KOPT-K1 (cell line): Measurements from ENCODE around the gene PNPLA5.
"Not testable (repeated sequence)": the region's sequence is repeated elsewhere in the genome, so short reads cannot be mapped to it uniquely, and the experiment has no call there.

Source experiments
- H3K27ac ChIP-seq: fragments of 200-600 bp; sonication (generic); 2 replicates; pipeline ENCODE4 v1.5.1; 2016; ENCODE audit warnings: antibody characterized with exemption, mild to moderate bottlenecking, low read depth, low read length; ENCODE audit not compliant: poor library complexity, severe bottlenecking
- H3K36me3 ChIP-seq: fragments of 200-600 bp; sonication (generic); 2 replicates; pipeline ENCODE4 v1.5.1; 2017; ENCODE audit warnings: antibody characterized with exemption, mild to moderate bottlenecking, low read length, moderate library complexity; ENCODE audit not compliant: insufficient read depth
- H3K9me3 ChIP-seq: fragments of 200-600 bp; sonication (generic); 2 replicates; pipeline ENCODE4 v1.5.1; 2017; ENCODE audit warnings: antibody characterized with exemption, low read length, mild to moderate bottlenecking; ENCODE audit not compliant: insufficient read depth, poor library complexity, severe bottlenecking

PNPLA5 gene

GRCh38 chr22:43917521-43917920, 25.7 kb upstream of the PNPLA5 start:
- Histone ChIP-seq H3K27ac (no peak overlapping the region), H3K36me3 (no peaks in the 10 kb centered on the region), H3K9me3 (no peaks in the 10 kb centered on the region)

- Histone ChIP-seq H3K9me3 (no peaks in the 10 kb centered on the region), H3K27ac (no peak overlapping the region), H3K36me3 (no peaks in the 10 kb centered on the region)
Observed at GRCh38 chr22:43911351-43911750, 19.5 kb upstream of the PNPLA5 start.

DNA sequence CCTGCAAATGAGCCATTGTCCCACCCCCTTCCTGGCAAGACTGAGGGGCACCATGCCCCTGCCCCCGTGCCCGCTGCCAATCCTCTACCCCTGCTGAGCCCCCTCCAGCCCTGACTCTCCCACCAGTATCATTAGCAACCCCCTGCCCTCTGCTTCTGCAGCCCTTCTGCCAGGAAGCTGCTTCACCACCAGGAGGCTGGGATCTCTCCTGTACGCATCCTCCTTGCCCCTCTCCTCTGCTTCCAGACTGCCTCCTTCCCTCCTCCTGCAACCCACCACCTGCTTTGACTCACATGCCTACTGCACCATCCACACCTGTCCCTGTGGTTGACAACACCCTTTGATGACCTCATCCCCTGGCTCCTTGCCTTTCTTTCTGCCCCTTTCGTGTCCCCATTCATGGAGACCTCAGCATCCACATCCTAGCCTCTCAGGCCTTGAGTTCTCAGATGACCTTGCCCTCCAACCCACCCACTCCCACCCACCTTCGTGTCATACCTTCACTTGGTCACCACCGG, 18.4 kb upstream of the PNPLA5 start:
- Histone ChIP-seq H3K9me3 (no peaks in the 10 kb centered on the region), H3K36me3 (no peaks in the 10 kb centered on the region), H3K27ac (no peak overlapping the region)

- no peak overlapping the region for H3K27ac ChIP-seq
Observed at GRCh38 chr22:43909708-43910107, 17.9 kb upstream of the PNPLA5 start.

DNA sequence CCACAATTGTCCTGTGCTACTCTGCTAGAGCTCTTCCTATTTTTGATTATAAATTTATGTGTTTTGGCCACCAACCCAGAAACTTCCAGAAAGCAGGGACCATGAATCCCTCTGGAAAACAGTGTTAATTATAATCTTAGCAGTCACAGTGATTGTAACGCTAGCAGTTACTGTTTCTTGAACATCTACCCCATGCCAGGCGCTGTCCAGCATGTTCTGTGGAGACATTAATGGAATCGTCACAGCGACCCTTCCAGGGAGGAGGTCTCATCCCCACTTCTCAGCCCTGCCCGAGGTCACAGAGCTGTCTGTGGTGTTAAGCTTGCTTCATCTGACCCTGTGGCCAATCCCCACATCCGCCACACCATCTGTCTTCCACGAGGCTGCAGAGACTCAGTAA, 13.9 kb upstream of the PNPLA5 start:
- Histone ChIP-seq H3K9me3 (no peaks in the 10 kb centered on the region), H3K36me3 (no peaks in the 10 kb centered on the region), H3K27ac (no peak overlapping the region)

More at GRCh38 chr22:43909708-43910107, 17.9 kb upstream of the PNPLA5 start:
- Histone ChIP-seq H3K9me3 (no peaks in the 10 kb centered on the region), H3K36me3 (no peaks in the 10 kb centered on the region)

DNA sequence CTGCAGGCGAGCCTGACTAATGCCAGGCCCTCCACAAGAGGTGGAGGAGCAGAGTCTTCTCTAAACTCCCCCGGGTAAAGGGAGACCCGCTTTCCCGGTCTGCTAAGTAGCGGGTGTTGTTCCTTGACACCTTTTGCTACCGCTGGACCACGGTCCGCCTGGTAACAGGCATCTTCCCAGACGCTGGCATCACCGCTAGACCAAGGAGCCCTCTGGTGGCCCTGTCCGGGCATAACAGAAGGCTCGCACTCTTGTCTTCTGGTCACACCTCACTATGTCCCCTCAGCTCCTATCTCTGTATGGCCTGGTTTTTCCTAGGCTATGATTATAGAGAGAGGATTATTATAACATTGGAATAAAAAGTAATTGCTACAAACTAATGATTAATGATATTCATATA, 12.6 kb upstream of the PNPLA5 start:
- not testable (repeated sequence) for H3K36me3 ChIP-seq, H3K27ac ChIP-seq, H3K9me3 ChIP-seq

- H3K36me3 ChIP-seq, H3K27ac ChIP-seq, H3K9me3 ChIP-seq: not testable (repeated sequence)
Observed at GRCh38 chr22:43903033-43903432, 11.2 kb upstream of the PNPLA5 start.

- Histone ChIP-seq H3K9me3 (no peaks in the 10 kb centered on the region), H3K27ac (no peak overlapping the region), H3K36me3 (no peaks in the 10 kb centered on the region)
Observed at GRCh38 chr22:43901976-43902643, 10.3 kb upstream of the PNPLA5 start.

GRCh38 chr22:43900206-43900605, 8.4 kb upstream of the PNPLA5 start:
- no peaks in the 10 kb centered on the region for H3K9me3 ChIP-seq
- H3K36me3 ChIP-seq = no peaks in the 10 kb centered on the region
- H3K27ac ChIP-seq = no peak overlapping the region

GRCh38 chr22:43897751-43898261, 6.0 kb upstream of the PNPLA5 start:
- H3K27ac ChIP-seq = no peak overlapping the region
- H3K9me3 ChIP-seq = no peaks in the 10 kb centered on the region
- H3K36me3 ChIP-seq = no peaks in the 10 kb centered on the region

DNA sequence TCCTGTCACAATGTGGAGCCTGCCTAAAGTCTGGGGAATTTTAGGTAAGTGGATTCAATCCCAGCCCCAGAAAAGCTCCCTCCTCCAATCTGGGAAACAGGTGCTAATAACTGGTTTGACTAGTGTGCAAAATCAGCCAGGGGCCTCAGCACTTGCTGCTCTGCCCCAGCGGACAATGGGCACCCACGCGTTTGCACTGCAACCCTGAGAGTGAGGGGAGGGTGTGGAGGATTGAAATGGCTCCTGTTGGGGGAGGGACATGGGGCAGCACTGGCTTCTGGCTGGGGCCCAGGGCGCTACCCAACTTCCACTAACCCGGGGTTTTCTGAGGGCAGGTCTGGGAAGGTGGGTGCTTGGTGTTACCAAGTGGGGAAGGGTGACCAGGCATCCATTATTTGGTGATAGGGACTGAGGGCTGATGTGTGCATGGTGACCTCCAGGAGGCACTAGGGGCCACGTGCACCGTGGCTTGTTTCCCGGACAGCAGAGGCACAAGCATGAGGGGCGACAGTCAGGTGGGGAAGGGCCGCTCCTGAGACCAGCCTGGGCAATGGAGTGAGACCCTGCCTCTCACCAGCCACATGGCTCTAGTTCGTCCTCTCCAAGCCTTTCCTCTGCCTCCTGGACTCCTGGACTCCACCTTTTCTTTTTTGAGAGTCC, 4.3 kb upstream of the PNPLA5 start:
- H3K9me3 ChIP-seq = no peaks in the 10 kb centered on the region
- H3K27ac ChIP-seq = no peak overlapping the region
- H3K36me3 ChIP-seq = no peaks in the 10 kb centered on the region

- Histone ChIP-seq H3K36me3 (no peaks in the 10 kb centered on the region), H3K9me3 (no peaks in the 10 kb centered on the region), H3K27ac (no peak overlapping the region)
Observed at GRCh38 chr22:43894122-43894521, 2.3 kb upstream of the PNPLA5 start.

- H3K27ac ChIP-seq = no peak overlapping the region
- no peaks in the 10 kb centered on the region for H3K9me3 ChIP-seq
- H3K36me3 ChIP-seq = no peaks in the 10 kb centered on the region
Observed at GRCh38 chr22:43893266-43893665, 1.5 kb upstream of the PNPLA5 start.

- Histone ChIP-seq H3K36me3 (no peaks in the 10 kb centered on the region), H3K27ac (no peak overlapping the region), H3K9me3 (no peaks in the 10 kb centered on the region)
Observed at GRCh38 chr22:43892183-43892894, 526 bp upstream of the PNPLA5 start.

DNA sequence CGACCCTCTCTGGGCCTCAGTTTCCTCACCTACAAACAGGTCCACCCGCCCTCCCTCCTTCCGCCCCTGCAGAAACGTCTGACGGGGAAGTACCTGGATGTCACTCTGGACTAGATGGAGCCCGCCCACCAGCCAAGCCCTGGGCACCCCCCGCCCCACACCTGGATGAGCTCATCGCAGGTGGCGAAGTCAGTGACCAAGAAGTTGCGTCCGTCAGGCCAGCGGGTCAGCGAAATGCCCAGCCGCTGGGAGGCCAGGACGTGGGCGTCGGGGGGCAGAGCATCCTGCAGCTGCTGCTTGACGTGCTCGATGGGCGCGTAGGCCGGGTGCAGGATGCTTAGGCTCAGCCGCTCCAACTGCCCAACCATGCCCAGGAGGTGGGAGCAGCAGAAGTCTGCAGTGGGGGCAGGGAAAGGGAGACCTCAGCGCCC, 897 bp downstream of the PNPLA5 start:
- H3K36me3 ChIP-seq = no peaks in the 10 kb centered on the region
- no peak overlapping the region for H3K27ac ChIP-seq
- no peaks in the 10 kb centered on the region for H3K9me3 ChIP-seq
